Lower lobe of right lung (tissue), 2 donors: Measurements from ENCODE around the gene SPATS2. TPM values are rescaled to one million over a fixed set of nuclear protein-coding genes. Genes with fewer than 3 reads are reported as not detected.

Experiments used
- ATAC-seq, 2 donors: fragments of 200-7000 bp; cut with Tn5 transposase; one replicate each; pipeline ENCODE4 v1.9.1; 2020 to 2022; ENCODE audit warnings: mild to moderate bottlenecking in 2 of 2, moderate library complexity in 2 of 2
- DNase-seq: peaks from one replicate; pipeline ENCODE4 v3.0.0-alpha.2; 2020
- H3K27ac ChIP-seq: fragments of 200-600 bp; one replicate; pipeline ENCODE4 v1.8.0; 2022
- H3K27me3 ChIP-seq: fragments of 200-600 bp; one replicate; pipeline ENCODE4 v1.8.0; 2022; ENCODE audit warnings: low read depth
- H3K36me3 ChIP-seq: fragments of 200-600 bp; one replicate; pipeline ENCODE4 v1.8.0; 2022; ENCODE audit warnings: mild to moderate bottlenecking
- H3K4me1 ChIP-seq: fragments of 200-600 bp; one replicate; pipeline ENCODE4 v1.8.0; 2022
- H3K4me3 ChIP-seq: fragments of 200-600 bp; one replicate; pipeline ENCODE4 v1.8.0; 2022; ENCODE audit warnings: mild to moderate bottlenecking
- H3K9me3 ChIP-seq: fragments of 200-600 bp; one replicate; pipeline ENCODE4 v1.8.0; 2022
- CTCF ChIP-seq: fragments of 200-600 bp; IDR thresholded peaks from one replicate; pipeline ENCODE4 v1.8.0; 2022; ENCODE audit warnings: antibody characterized with exemption, mild to moderate bottlenecking
- intact Hi-C: fragments of 100-400 bp; cut with DNase I; formaldehyde crosslinking; loops from one replicate; pipeline ENCODE4 v1.11.0; 2022
- total RNA-seq: library from RNA; stranded (reverse); fragmentation: NEBNext Ultra II Directional; extraction: Animal tissue kit (Norgen Biotek cat#: 25700); gene quantifications from one replicate; pipeline ENCODE4 v1.2.1, GENCODE V29; 2021
- donor health status: DM: no; HTN: yes; CAD: no; lungs with severe emphysema.

Gene SPATS2
- total RNA-seq, 1 donor from 2014 or later, result 17.3 TPM

DNA sequence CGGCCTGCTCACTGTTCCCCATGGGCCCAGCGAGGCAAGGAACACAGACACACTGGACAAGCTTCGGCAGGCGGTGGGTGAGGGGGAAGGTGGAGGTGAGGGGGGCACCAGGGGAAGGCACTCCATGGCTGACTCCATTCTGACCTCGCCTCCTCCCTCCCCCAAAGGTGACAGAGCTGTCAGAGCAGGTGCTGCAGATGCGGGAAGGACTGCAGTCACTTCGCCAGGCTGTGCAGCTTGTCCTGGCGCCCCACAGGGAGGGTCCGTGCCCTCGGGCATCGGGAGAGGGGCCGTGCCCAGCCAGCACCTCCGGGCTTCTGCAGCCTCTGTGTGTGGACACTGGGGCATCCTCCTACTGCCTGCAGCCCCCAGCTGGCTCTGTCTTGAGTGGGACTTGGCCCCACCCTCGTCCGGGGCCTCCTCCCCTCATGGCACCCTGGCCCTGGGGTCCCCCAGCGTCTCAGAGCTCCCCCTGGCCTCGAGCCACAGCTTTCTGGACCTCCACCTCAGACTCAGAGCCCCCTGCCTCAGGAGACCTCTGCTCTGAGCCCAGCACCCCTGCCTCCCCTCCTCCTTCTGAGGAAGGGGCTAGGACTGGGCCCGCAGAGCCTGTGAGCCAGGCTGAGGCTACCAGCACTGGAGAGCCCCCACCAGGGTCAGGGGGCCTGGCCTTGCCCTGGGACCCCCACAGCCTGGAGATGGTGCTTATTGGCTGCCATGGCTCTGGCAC, 190.1 kb downstream of the SPATS2 start:
- intact Hi-C loops, result no loop called here
- Histone ChIP-seq H3K9me3 (no peaks in the 10 kb centered on the region), H3K27ac (no peak overlapping the region), H3K4me1 (no peaks in the 10 kb centered on the region), H3K4me3 (no peak overlapping the region), H3K27me3 (no peaks in the 10 kb centered on the region), H3K36me3 (peaks cover 60% of the 10 kb centered on the region)
- TF ChIP-seq CTCF, result no peak
- peak in 1 of 2 donors; percentile 8 for ATAC-seq
- DNase-seq, result no peak

GRCh38 chr12:49557917-49558215, 190.6 kb downstream of the SPATS2 start:
- intact Hi-C loops, result no loop called here
- Histone ChIP-seq H3K4me3 (no peak overlapping the region), H3K27ac (no peak overlapping the region), H3K36me3 (peaks cover 66% of the 10 kb centered on the region), H3K27me3 (no peaks in the 10 kb centered on the region), H3K4me1 (no peaks in the 10 kb centered on the region), H3K9me3 (no peaks in the 10 kb centered on the region)
- ATAC-seq (no peak), DNase-seq (no peak)
- TF ChIP-seq CTCF, result no peak

- Histone ChIP-seq H3K9me3 (no peaks in the 10 kb centered on the region), H3K4me1 (no peaks in the 10 kb centered on the region), H3K36me3 (peaks cover 72% of the 10 kb centered on the region), H3K4me3 (no peak overlapping the region), H3K27ac (no peak overlapping the region), H3K27me3 (no peaks in the 10 kb centered on the region)
- no peak for TF ChIP-seq CTCF
- ATAC-seq (no peak), DNase-seq (no peak)
- intact Hi-C loops, result no loop called here
These were observed 191.3 kb downstream of the SPATS2 start for GRCh38 chr12:49558526-49558925.

- peaks cover 78% of the 10 kb centered on the region for H3K36me3 ChIP-seq
- no peaks in the 10 kb centered on the region for H3K9me3 ChIP-seq
- no peak for ATAC-seq
- no peak overlapping the region for H3K27ac ChIP-seq
- H3K27me3 ChIP-seq, result no peaks in the 10 kb centered on the region
- no peaks in the 10 kb centered on the region for H3K4me1 ChIP-seq
- DNase-seq, result no peak
- no peak overlapping the region for H3K4me3 ChIP-seq
- intact Hi-C loops, result no loop called here
- no peak for TF ChIP-seq CTCF
These were observed 191.9 kb downstream of the SPATS2 start for GRCh38 chr12:49559011-49559675.

DNA sequence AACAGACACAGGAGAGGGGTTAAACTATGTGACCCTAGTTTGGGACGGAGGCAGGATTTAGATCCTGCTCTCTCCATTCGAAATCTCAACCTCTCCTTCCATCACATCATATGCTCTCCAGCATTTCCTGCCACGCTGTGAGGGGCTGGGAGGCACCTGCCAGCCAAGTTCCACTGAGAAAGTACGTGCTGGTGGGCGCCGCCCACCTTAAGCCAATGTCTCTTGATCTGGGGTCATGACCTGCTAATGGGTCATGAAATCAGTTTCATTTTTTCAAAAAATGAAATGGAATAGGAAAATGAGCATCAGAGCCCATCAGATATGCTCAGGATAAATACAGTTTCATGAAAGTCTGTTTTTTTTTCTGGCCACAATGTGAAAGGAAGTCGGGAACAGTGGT, 193.4 kb downstream of the SPATS2 start:
- no peaks in the 10 kb centered on the region for H3K27me3 ChIP-seq
- no peaks in the 10 kb centered on the region for H3K4me1 ChIP-seq
- intact Hi-C loops, result no loop called here
- no peaks in the 10 kb centered on the region for H3K9me3 ChIP-seq
- DNase-seq, result no peak
- ATAC-seq, result no peak
- peaks cover 93% of the 10 kb centered on the region for H3K36me3 ChIP-seq
- no peak overlapping the region for H3K27ac ChIP-seq
- TF ChIP-seq CTCF, result no peak
- H3K4me3 ChIP-seq, result no peak overlapping the region
